H7 (cell line): ENCODE results near the gene FOXN4. TPM values are rescaled to one million over a fixed set of nuclear protein-coding genes. Genes with fewer than 3 reads are reported as not detected.
A peak's percentile ranks its signal among the peaks of the same experiment; 100 is the strongest.
"Not testable (repeated sequence)": the region's sequence is repeated elsewhere in the genome, so short reads cannot be mapped to it uniquely, and the experiment has no call there.

ENCODE experiments used
- DNase-seq: peaks from one replicate; pipeline ENCODE4 v3.0.0; 2012
- H3K27me3 ChIP-seq: 2 replicates; pipeline ENCODE4 v1.6.0; 2011; ENCODE audit warnings: mild to moderate bottlenecking, low read length; ENCODE audit not compliant: control insufficient read depth, insufficient read depth
- H3K36me3 ChIP-seq: replicated peaks from 2 replicates; pipeline ENCODE4 v1.5.1; 2011; ENCODE audit warnings: low read length; ENCODE audit not compliant: control insufficient read depth, insufficient read depth
- H3K4me3 ChIP-seq: 2 replicates; pipeline ENCODE4 v1.5.1; 2011; ENCODE audit warnings: low read depth, mild to moderate bottlenecking, control low read depth, low read length, moderate library complexity; ENCODE audit not compliant: insufficient read depth
- total RNA-seq: library from RNA; depleted of rRNA; stranded (reverse); fragments of >200 nt; shearing (Covaris generic); gene quantifications from 2 replicates; pipeline ENCODE4 v1.2.3, GENCODE V29; 2014

The FOXN4 gene
- total RNA-seq, 1 experiment from 2014 or later, result 0.07 TPM

- Histone ChIP-seq H3K36me3 (no peaks in the 10 kb centered on the region), H3K27me3 (no peaks in the 10 kb centered on the region), H3K4me3 (no peak overlapping the region)
- no peak for DNase-seq
Measured at GRCh38 chr12:109329686-109330085, 20.6 kb upstream of the FOXN4 start.

GRCh38 chr12:109329003-109329402, 19.9 kb upstream of the FOXN4 start:
- no peaks in the 10 kb centered on the region for H3K36me3 ChIP-seq
- no peaks in the 10 kb centered on the region for H3K27me3 ChIP-seq
- no peak for DNase-seq
- no peak overlapping the region for H3K4me3 ChIP-seq

GRCh38 chr12:109321294-109321693, 12.2 kb upstream of the FOXN4 start:
- DNase-seq, H3K36me3 ChIP-seq, H3K27me3 ChIP-seq, H3K4me3 ChIP-seq: not testable (repeated sequence)

GRCh38 chr12:109310247-109311125, 1.4 kb upstream of the FOXN4 start:
- DNase-seq, result peak; percentile 69
- H3K4me3 ChIP-seq, result peak overlapping the region; percentile 41

GRCh38 chr12:109309381-109310246, 530 bp upstream of the FOXN4 start:
- H3K36me3 ChIP-seq, result no peaks in the 10 kb centered on the region
- peaks cover 37% of the 10 kb centered on the region for H3K27me3 ChIP-seq
- H3K4me3 ChIP-seq, result peak overlapping the region; percentile 41
- DNase-seq, result peak; percentile 85

More at GRCh38 chr12:109310247-109311125, 1.4 kb upstream of the FOXN4 start:
- Histone ChIP-seq H3K36me3 (no peaks in the 10 kb centered on the region), H3K27me3 (peaks cover 37% of the 10 kb centered on the region)

GRCh38 chr12:109307051-109307450, 2.0 kb downstream of the FOXN4 start:
- H3K36me3 ChIP-seq, result no peaks in the 10 kb centered on the region
- peak; percentile 28 for DNase-seq
- no peak overlapping the region for H3K4me3 ChIP-seq
- peaks cover 37% of the 10 kb centered on the region for H3K27me3 ChIP-seq

GRCh38 chr12:109305547-109305946, 3.5 kb downstream of the FOXN4 start:
- no peak overlapping the region for H3K4me3 ChIP-seq
- DNase-seq, result no peak
- no peaks in the 10 kb centered on the region for H3K36me3 ChIP-seq
- H3K27me3 ChIP-seq, result peaks cover 25% of the 10 kb centered on the region

- H3K4me3 ChIP-seq, result no peak overlapping the region
- no peaks in the 10 kb centered on the region for H3K36me3 ChIP-seq
- DNase-seq, result peak; percentile 39
- peaks cover 18% of the 10 kb centered on the region for H3K27me3 ChIP-seq
Measured at GRCh38 chr12:109304485-109304884, 4.6 kb downstream of the FOXN4 start.

GRCh38 chr12:109302770-109303169, 6.3 kb downstream of the FOXN4 start:
- DNase-seq, result no peak
- Histone ChIP-seq H3K36me3 (no peaks in the 10 kb centered on the region), H3K4me3 (no peak overlapping the region), H3K27me3 (peaks cover 6% of the 10 kb centered on the region)

GRCh38 chr12:109302358-109302757, 6.7 kb downstream of the FOXN4 start:
- DNase-seq, result peak; percentile 39
- no peaks in the 10 kb centered on the region for H3K36me3 ChIP-seq

GRCh38 chr12:109301643-109302168, 7.4 kb downstream of the FOXN4 start:
- H3K4me3 ChIP-seq, result no peak overlapping the region
- no peaks in the 10 kb centered on the region for H3K36me3 ChIP-seq
- DNase-seq, result peak; percentile 16
- H3K27me3 ChIP-seq, result no peaks in the 10 kb centered on the region

More at GRCh38 chr12:109302358-109302757, 6.7 kb downstream of the FOXN4 start:
- Histone ChIP-seq H3K27me3 (peaks cover 2% of the 10 kb centered on the region; the same call in 1 of the 2 replicates), H3K4me3 (no peak overlapping the region)

GRCh38 chr12:109299849-109300248, 9.2 kb downstream of the FOXN4 start:
- no peak for DNase-seq
- H3K27me3 ChIP-seq, result no peaks in the 10 kb centered on the region
- no peaks in the 10 kb centered on the region for H3K36me3 ChIP-seq
- H3K4me3 ChIP-seq, result no peak overlapping the region

- no peak overlapping the region for H3K4me3 ChIP-seq
- H3K36me3 ChIP-seq, result no peaks in the 10 kb centered on the region
- H3K27me3 ChIP-seq, result no peaks in the 10 kb centered on the region
- DNase-seq, result peak; percentile 24
Measured at GRCh38 chr12:109296431-109296830, 12.7 kb downstream of the FOXN4 start.

- Histone ChIP-seq H3K4me3 (no peak overlapping the region), H3K27me3 (no peaks in the 10 kb centered on the region), H3K36me3 (no peaks in the 10 kb centered on the region)
- peak; percentile 27 for DNase-seq
Measured at GRCh38 chr12:109295764-109296425, 13.2 kb downstream of the FOXN4 start.
